AG04450 (cell line): ENCODE measurements around the gene ATP10D. TPM values are rescaled to one million over a fixed set of nuclear protein-coding genes. Genes with fewer than 3 reads are reported as not detected.
"Not testable (repeated sequence)": the region's sequence is repeated elsewhere in the genome, so short reads cannot be mapped to it uniquely, and the experiment has no call there.

Experiments used
- CTCF ChIA-PET: fragments of 300-600, 350-600 bp; formaldehyde crosslinking; extraction: SDS; loops from one replicate; lab custom pipeline; 2022; ENCODE audit warnings: antibody characterized with exemption, inconsistent platforms; lab: Charles Lee
- POLR2A ChIA-PET: fragments of 350-600 bp; formaldehyde crosslinking; extraction: SDS; loops from one replicate; lab custom pipeline; 2021; ENCODE audit warnings: antibody characterized with exemption, inconsistent platforms; lab: Yijun Ruan, JAX
- DNase-seq: peaks from one replicate; pipeline ENCODE4 v3.0.0-alpha.2; 2011; ENCODE audit warnings: low read depth, low spot score
- H3K27ac ChIP-seq: one replicate; pipeline ENCODE4 v1.5.1; 2012; ENCODE audit warnings: low read depth, low read length, control low read depth
- H3K27me3 ChIP-seq: one replicate; pipeline ENCODE4 v1.6.0; 2012; ENCODE audit warnings: low read length; ENCODE audit not compliant: control insufficient read depth, insufficient read depth
- H3K4me3 ChIP-seq: 2 replicates; pipeline ENCODE4 v1.5.1; 2011; ENCODE audit warnings: mild to moderate bottlenecking, low read depth, low read length, control low read depth
- H3K9me3 ChIP-seq: 2 replicates; pipeline ENCODE4 v1.5.1; 2012; ENCODE audit warnings: low read length; ENCODE audit not compliant: control insufficient read depth, insufficient read depth
- CTCF ChIP-seq: IDR thresholded peaks from 2 replicates; pipeline ENCODE4 v1.5.1; 2011; ENCODE audit warnings: low read depth, low read length, control low read depth, inconsistent platforms
- polyA plus RNA-seq: library from polyadenylated mRNA; depleted of rRNA; stranded (reverse); fragments of >200 nt; gene quantifications from 2 replicates; pipeline ENCODE4 v1.2.3, GENCODE V29; 2011

The ATP10D gene
- polyA plus RNA-seq, 1 experiment, result 48.2 TPM

DNA sequence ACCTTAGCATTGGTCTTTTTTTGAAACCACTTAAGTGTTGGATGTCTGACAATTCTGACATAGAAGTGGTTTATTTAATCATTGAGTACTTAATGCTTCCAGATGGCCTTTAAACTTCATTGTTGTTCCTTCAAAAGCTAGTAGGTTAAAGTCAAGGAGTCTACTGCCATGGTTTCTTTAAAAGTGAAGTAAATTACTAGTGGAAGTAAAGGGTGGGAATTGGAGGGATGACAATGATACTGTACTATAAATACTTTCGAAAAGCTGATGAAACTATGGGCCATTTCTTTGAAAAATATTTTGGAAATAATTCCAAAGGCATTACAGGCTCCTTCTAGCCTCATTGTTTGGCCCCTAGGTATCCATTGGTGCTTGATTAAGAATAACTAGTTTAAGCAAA, 51.9 kb downstream of the ATP10D start:
- Histone ChIP-seq H3K27ac (no peak overlapping the region), H3K9me3 (no peaks in the 10 kb centered on the region), H3K27me3 (no peaks in the 10 kb centered on the region), H3K4me3 (no peak overlapping the region)
- POLR2A ChIA-PET, result no interaction called here
- CTCF ChIA-PET, result no interaction called here
- TF ChIP-seq CTCF, result no peak
- DNase-seq, result no peak

DNA sequence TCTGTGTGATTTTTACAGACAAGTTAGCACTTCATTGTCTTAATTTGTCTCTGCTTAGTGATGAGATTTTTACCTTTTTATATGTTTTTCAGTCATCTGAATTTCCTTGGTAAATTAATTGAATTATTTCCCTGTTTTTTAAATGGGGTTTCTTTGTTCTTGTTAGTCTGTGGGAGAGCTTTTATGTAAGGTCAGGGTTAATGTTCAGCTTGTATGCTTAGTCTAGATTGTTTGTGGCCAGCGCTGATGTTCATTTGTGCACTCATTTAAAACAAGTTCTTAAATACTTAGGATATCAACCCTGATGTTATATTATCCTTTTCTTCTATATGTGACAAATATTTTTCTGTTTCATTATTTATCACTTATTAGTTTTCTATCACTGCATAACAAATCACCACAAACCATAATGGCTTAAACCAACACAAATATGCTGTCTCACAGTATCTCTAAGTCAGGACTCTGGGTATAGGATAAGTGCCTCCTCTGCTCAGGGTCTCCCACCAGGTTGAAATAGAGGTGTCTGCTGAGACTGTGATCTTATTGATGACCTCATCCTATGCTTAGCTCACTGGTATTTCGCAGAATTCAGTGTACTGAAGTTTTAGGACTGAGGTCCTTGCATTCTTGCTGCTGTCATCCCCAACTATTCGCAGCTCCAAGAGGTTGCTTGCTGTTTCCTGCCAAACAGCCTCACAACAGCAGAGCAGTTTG, 53.2 kb downstream of the ATP10D start:
- TF ChIP-seq CTCF, result no peak
- no peak for DNase-seq

DNA sequence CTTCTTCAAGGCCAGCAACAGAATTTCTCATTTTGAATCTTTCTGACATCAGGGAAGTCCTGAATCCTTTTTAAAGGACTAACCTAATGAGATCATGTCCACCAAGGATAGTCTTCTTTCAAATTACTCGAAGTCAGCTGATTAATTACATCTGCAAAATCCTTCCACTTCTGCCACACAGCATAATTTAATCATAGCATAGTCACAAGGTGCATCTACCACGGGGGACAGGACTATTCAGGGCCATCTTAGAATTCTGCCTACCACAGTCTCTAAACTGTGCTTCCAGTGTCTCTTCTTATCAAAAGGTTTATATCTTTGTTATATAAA, 53.7 kb downstream of the ATP10D start:
- H3K4me3 ChIP-seq, result no peak overlapping the region
- no peak for TF ChIP-seq CTCF
- H3K27me3 ChIP-seq, result no peaks in the 10 kb centered on the region
- H3K27ac ChIP-seq, result no peak overlapping the region
- no peak for DNase-seq
- CTCF ChIA-PET, result interaction anchor here (2.0 kb wide), 1 partner anchor 26 kb away, joined by 9 read pairs; no protein-coding TSS in a partner anchor
- no peaks in the 10 kb centered on the region for H3K9me3 ChIP-seq
- POLR2A ChIA-PET, result no interaction called here

More for the DNA sequence above, 53.2 kb downstream of the ATP10D start:
- ChIA-PET POLR2A (no interaction called here), CTCF (interaction anchor here (2.0 kb wide), 1 partner anchor 27 kb away, joined by 9 read pairs; no protein-coding TSS in a partner anchor)
- Histone ChIP-seq H3K27me3 (no peaks in the 10 kb centered on the region), H3K4me3 (no peak overlapping the region), H3K9me3 (no peaks in the 10 kb centered on the region), H3K27ac (no peak overlapping the region)

DNA sequence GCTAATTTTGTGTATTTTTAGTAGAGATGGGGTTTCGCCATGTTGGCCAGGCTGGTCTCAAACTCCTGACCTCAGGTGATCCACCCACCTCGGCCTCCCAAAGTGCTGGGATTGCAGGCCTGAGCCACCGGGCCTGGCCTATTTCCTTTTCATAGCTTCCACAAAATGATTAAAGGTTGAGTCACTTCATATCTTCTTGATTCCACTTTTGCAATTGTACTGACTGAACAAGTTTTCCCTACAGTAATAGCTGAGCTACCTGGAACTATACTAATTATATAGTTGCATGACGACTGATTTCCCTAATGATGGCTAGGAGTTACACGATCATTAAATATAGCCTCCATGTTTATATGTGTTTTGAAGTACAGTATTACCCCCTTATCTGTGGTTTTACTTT, 57.6 kb downstream of the ATP10D start:
- H3K27me3 ChIP-seq, H3K4me3 ChIP-seq, H3K27ac ChIP-seq, POLR2A ChIA-PET, DNase-seq, H3K9me3 ChIP-seq: not testable (repeated sequence)
- CTCF ChIA-PET, result interaction anchor here (1.8 kb wide), 1 partner anchor 21 kb away, joined by 6 read pairs; no protein-coding TSS in a partner anchor

DNA sequence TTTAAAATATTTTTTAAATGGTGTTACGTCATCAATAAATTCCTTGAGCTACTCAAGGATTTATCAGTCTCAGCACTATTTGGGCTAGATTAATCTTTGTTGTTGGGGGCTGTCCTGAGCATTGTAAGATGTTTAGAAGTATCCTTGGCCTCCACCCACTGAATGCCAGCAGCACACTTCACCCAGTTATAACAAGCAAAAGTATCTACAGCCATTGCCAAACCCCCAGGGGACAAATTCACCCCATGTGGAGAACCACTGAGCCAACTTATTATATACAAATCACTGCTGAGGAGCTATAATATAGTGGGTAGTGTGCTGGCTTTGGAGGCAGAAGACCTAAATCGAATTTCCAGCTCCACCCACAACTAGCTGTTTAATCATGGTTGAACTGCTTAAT, 58.3 kb downstream of the ATP10D start:
- no peaks in the 10 kb centered on the region for H3K27me3 ChIP-seq
- no peak overlapping the region for H3K4me3 ChIP-seq
- H3K27ac ChIP-seq, result no peak overlapping the region
- ChIA-PET CTCF (interaction anchor here (1.8 kb wide), 1 partner anchor 20 kb away, joined by 6 read pairs; no protein-coding TSS in a partner anchor), POLR2A (no interaction called here)
- TF ChIP-seq CTCF, result no peak
- H3K9me3 ChIP-seq, result no peaks in the 10 kb centered on the region
- DNase-seq, result no peak

DNA sequence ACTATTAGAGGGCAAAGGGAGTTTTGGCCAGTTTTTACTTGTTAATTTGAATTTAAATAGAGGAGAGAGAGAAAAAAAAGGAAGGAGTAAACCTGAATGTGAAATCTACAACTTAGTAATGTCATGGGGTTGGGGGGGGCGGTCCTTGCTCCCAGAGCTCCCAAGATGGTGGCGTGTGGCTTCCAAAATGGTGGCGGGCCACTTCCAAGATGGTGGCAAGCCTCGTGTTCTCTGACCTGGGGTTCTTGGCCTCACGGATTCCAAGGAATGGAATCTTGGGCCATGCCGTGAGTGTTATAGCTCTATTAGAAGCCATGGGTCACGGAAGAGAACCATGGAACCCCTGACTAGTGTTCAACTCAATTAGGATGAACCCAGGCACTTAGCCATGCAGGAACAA, 65.3 kb downstream of the ATP10D start:
- H3K27ac ChIP-seq, DNase-seq, POLR2A ChIA-PET, H3K27me3 ChIP-seq, H3K9me3 ChIP-seq, H3K4me3 ChIP-seq: not testable (repeated sequence)
- CTCF ChIA-PET, result interaction anchor here (2.1 kb wide), 1 partner anchor 15 kb away, joined by 5 read pairs; no protein-coding TSS in a partner anchor
